Mesenteric fat pad (tissue), 1 donor: Measurements from ENCODE around the gene B3GALNT1. TPM values are rescaled to one million over a fixed set of nuclear protein-coding genes. Genes with fewer than 3 reads are reported as not detected.

ENCODE experiments used
- DNase-seq: peaks from one replicate; pipeline ENCODE4 v3.0.0-alpha.2; 2020; ENCODE audit warnings: low spot score
- long read RNA-seq: library from polyadenylated mRNA; unstranded; transcript quantifications from one replicate; pipeline ENCODE4 v2.0.0, GENCODE V29; 2020
- total RNA-seq: library from RNA; stranded (reverse); fragmentation: NEBNext Ultra II Directional; extraction: Animal tissue kit (Norgen Biotek cat#: 25700); gene quantifications from one replicate; pipeline ENCODE4 v1.2.1, GENCODE V29; 2021
- donor health status: DM: yes; HTN: yes; CAD: no.

B3GALNT1 gene
- total RNA-seq: 5.9 TPM
- long read RNA-seq, transcript B3GALNT1-201 (5 exons, 3,313 nt): major isoform, 5 of 10 reads
- long read RNA-seq, partial matches to known transcripts: 0 of 10 reads
- long read RNA-seq, other reads (novel, unspliced or antisense): 1 of 10 reads

GRCh38 chr3:161104561-161105551 lies at the start of gene B3GALNT1:
Gene B3GALNT1, minus strand, starts transcription at chr3:161105349. Its CDS starts 18,595 bp downstream, at chr3:161086754.
- DNase-seq: no peak

GRCh38 chr3:161153480-161153879 lies 48.3 kb upstream of the B3GALNT1 start:
- no peak for DNase-seq

GRCh38 chr3:161150001-161150525 lies 44.9 kb upstream of the B3GALNT1 start:
- DNase-seq: no peak

- no peak for DNase-seq
These were observed 44.4 kb upstream of the B3GALNT1 start for GRCh38 chr3:161149529-161149928.

- DNase-seq: no peak
These were observed 43.8 kb upstream of the B3GALNT1 start for GRCh38 chr3:161148832-161149475.

- DNase-seq: no peak
These were observed 37.3 kb upstream of the B3GALNT1 start for GRCh38 chr3:161142486-161142885.

GRCh38 chr3:161139686-161140085 lies 34.5 kb upstream of the B3GALNT1 start:
- no peak for DNase-seq

GRCh38 chr3:161137260-161137659 lies 32.1 kb upstream of the B3GALNT1 start:
- no peak for DNase-seq

- DNase-seq: no peak
These were observed 27.2 kb upstream of the B3GALNT1 start for GRCh38 chr3:161132391-161132790.

- no peak for DNase-seq
These were observed 21.3 kb upstream of the B3GALNT1 start for GRCh38 chr3:161126495-161126894.

- DNase-seq: no peak
These were observed 12.5 kb upstream of the B3GALNT1 start for GRCh38 chr3:161117646-161118045.

GRCh38 chr3:161108840-161109239 lies 3.7 kb upstream of the B3GALNT1 start:
- DNase-seq: no peak

- no peak for DNase-seq
These were observed 2.2 kb upstream of the B3GALNT1 start for GRCh38 chr3:161107311-161107710.

- DNase-seq: no peak
These were observed 1.3 kb downstream of the B3GALNT1 start for GRCh38 chr3:161103776-161104385.

- DNase-seq: no peak
These were observed 3.5 kb downstream of the B3GALNT1 start for GRCh38 chr3:161101609-161102008.

- no peak for DNase-seq
These were observed 4.2 kb downstream of the B3GALNT1 start for GRCh38 chr3:161100994-161101393.

GRCh38 chr3:161096771-161097367 lies 8.3 kb downstream of the B3GALNT1 start:
- DNase-seq: no peak

- no peak for DNase-seq
These were observed 11.3 kb downstream of the B3GALNT1 start for GRCh38 chr3:161093895-161094294.

GRCh38 chr3:161084277-161084676 lies 20.9 kb downstream of the B3GALNT1 start:
- DNase-seq: no peak

GRCh38 chr3:161083131-161083530 lies 22.0 kb downstream of the B3GALNT1 start:
- no peak for DNase-seq

- no peak for DNase-seq
These were observed 23.1 kb downstream of the B3GALNT1 start for GRCh38 chr3:161082063-161082462.
